Activated CD4-positive, alpha-beta T cell treated with anti-CD3 and anti-CD28 coated beads, Interleukin-2, amount 50 U/mL, for 1 hour (primary cell): Measurements from ENCODE around the gene UBXN2A.
A peak's percentile ranks its signal among the peaks of the same experiment; 100 is the strongest.

Experiments
- DNase-seq: peaks from one replicate; pipeline ENCODE4 v3.0.0-alpha.2; 2020

The UBXN2A gene, protein sequence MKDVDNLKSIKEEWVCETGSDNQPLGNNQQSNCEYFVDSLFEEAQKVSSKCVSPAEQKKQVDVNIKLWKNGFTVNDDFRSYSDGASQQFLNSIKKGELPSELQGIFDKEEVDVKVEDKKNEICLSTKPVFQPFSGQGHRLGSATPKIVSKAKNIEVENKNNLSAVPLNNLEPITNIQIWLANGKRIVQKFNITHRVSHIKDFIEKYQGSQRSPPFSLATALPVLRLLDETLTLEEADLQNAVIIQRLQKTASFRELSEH

DNA sequence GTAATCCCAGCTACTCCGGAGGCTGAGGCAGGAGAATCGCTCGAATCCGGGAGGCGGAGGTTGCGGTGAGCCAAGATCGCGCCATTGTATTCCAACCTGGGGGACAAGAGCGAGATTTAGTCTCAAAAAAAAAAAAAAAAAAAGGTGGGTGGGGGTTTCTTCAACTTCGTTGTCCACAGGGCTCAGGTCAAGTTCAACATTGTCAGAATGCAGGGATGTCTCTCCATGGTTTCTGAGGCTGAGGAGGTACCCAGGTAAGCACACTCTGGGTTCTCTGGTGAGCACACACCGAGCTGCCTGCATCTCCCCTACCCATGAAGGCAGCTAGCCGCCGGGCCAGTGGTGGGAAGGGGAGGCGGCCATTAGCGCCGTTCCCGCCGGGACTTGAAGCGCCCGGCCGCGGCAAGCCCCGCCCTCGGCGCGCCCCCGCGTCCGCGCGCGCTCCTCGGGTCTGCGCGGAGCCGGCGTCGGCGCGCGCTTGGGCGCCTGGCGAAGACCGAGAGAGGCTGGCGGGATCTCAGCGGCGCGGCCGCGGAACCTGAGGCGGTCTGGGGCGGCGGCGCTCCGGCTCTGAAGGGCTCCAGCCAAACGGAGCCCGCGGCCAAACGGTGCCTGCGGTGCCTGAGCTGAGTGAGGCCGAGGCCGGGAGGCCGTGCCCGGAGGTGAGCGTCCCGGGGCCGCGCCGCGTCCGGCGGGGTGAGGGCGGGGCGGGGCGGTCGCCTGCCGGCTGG, at the start of gene UBXN2A:
UBXN2A (plus strand) TSS at position 477 of the 731 bp plus-strand sequence. CDS start 17,852 bp downstream, outside the sequence.
- peak; percentile 69 for DNase-seq

DNA sequence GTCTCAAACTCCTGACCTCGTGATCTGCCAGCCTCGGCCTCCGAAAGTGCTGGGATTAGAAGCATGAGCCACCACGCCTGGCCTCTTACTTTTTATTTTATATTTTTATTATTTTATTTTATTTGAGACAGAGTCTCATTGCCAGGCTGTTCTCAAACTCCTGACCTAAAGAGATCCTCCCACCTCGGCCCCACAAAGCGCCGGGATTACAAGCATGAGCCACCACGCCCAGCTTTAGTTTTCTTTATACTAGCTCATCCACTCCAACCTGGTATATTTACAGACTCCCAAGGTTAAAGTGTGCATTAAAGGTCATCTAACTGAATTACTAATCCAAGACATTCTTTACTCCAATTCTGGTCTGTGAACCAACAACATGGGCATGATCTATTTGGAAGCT, 40.1 kb upstream of the UBXN2A start:
- DNase-seq: no peak

DNA sequence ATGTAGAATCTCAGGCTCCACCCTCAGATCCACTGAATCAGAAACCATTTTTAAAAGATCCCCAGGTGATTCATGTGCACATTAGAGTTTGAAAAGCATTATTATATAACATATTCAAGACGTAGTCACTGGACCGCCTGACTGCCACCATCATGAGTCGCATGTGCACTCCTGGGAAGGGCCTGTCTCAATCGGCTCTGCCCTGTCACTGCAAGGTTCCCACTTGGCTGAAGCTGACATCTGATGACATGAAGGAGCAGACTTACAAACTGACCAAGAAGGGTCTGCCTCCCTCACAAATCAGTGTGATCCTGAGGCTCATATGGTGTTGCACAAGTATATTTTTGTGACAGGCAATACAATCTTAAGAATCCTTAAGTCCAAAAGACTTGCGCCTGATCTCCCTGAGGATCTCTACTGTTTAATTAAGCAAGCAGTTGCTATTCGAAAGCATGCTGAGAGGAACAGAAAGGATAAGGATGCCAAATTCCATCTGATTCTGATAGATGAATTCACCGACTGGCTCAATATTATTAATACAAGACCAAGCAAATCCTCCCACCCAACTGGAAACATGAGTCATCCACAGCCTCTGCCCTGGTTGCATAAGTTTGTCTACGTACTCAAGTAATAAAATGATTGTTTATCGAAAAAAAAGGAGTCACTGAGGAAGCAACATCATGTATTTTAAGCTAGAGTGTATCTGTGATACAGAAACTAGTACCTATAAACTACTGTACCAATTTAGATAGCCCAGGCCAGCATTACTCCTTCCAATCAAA, 39.5 kb upstream of the UBXN2A start:
- no peak for DNase-seq

DNA sequence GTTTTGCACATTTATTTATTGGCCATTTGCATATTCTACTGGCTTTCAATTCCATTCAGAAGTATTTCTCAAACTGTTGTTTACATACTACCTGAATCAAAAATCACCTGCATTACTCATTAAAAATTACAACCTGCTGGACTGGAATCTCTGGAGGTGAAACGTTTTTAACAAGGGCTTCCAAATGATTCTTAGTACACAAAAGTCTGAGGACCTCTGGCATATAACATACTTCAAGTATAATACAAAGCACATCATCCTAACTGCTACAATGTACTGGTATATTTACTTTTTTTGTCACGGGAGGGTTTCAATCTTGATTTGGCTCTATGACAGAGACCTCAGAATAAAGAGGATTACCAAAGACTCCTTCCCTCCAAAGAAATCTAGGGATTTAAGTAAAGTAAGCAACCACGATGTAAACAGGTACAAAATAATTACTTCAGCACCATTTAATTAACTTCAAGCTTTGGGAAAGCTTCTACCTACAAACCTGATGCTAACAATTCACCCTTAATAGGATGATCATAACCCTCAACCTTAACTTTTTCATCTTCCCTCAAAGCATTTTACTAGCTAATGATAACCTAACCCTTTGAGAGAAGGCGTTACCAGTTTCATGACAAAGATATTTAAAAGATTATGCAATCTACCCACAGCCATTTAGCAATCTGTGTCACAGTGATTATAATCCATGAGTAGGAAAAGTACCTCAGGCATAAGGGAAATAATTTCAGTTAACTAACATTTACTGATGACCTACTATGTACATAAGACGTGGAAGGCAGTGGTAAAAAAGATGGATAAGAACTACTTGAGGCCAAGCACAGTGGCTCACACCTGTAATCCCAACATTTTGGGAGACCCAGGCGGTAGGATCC, 38.1 kb upstream of the UBXN2A start:
- DNase-seq: no peak

DNA sequence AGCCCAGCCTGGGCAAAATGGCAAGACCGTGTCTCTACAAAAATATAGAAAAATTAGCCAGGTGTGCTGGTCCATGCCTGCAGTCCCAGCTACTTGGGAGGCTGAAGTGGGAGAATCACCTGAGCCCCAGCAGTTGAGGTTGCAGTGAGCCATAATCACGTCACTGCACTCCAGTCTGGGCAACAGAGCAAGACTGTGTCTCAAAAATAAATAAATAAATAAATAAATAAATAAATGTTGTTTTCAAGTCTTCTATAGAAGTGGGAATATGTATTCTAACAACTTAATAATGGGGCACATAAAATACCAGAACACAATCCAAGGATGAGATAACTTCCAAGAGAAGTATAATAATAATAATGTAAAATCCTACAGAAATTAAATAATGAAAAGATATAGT, 37.2 kb upstream of the UBXN2A start:
- no peak for DNase-seq

DNA sequence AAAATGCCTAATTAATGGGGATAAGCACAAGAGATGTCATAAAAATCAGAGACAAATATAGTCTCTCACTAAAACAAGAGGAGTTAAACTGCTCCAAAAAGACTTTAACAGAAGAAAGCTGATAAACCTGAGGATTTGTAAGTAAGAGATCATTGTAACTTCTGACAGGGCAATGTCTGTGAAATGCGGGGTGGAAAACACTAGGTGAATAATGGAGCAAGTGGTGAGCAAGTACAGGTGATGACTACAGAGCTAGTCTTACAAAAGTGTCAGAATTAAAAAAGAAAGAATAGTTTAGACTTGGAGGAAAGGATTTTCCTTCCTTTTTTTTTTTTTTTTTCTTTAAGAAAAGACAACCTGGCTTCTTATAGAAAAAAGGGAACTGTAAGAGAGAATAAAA, 36.0 kb upstream of the UBXN2A start:
- no peak for DNase-seq

DNA sequence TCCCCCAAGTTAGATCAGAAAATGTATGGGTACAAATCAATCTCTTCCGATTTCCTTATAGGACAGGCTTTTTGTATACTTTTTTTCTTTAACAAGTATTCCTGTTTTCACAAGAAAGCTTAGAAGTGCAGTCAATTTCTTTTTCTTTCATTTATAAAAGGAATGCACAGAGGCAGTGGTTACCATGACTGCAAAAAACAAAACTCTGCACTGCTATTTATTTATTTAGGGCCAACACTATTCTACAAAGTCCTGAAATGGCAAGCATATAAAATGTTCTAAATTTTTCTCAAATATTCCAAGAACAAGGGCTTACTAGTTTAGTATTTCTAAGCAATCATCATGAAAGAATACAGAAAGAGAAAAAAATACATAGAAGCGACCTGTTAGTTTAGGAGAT, 35.6 kb upstream of the UBXN2A start:
- no peak for DNase-seq

DNA sequence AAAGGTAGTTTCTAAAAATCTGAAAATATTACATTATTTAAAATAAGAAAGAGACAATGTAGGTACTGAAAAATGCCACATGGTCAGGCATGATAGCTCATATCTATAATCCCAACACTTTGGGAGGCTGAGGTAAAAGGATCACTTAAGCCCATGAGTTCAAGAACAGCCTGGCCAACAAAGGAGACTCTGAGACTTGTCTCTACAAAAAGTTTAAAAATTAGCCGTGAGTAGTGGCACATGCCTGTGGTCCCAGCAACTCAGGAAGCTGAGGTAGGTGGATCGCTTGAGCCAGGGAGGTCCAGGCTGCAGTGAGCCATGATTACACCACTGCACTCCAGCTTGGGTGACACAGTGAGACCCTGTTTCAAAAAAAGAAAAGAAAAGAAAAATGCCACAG, 35.1 kb upstream of the UBXN2A start:
- DNase-seq: no peak

DNA sequence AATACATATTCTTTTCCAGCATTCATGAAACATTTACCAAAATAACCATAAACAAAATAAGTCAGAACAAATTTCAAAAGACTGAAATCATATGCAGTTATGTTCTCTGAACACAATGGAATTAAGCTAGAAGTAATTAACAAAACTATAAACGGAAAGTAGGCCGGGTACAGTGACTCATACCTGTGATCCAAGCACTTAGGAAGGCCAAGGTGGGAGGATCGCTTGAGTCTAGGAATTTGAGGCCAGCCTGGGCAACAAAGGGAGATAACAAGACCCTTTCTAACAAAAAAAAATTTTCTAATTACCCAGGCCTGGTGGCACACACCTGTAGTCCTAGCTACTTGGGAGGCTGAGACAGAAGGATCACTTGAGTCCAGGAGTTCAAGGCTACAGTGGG, 28.2 kb upstream of the UBXN2A start:
- no peak for DNase-seq

DNA sequence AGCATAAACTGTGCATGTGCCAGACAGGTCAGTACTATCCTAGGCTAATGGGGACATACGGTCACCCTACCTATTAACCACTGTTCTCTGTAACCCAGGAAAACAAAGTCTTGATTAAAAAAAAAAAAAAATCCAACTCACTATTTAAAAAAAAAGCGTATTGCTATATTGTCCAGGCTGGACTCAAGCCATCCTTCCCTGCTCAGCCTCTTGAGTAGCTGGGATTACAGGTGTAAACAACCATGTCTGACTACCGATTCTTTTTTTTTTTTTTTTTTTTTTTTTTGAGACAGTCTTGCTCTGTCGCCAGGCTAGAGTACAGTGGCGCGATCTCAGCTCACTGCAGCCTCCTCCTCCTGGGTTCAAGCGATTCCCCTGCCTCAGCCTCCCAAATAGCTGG, 24.9 kb upstream of the UBXN2A start:
- DNase-seq: no peak

DNA sequence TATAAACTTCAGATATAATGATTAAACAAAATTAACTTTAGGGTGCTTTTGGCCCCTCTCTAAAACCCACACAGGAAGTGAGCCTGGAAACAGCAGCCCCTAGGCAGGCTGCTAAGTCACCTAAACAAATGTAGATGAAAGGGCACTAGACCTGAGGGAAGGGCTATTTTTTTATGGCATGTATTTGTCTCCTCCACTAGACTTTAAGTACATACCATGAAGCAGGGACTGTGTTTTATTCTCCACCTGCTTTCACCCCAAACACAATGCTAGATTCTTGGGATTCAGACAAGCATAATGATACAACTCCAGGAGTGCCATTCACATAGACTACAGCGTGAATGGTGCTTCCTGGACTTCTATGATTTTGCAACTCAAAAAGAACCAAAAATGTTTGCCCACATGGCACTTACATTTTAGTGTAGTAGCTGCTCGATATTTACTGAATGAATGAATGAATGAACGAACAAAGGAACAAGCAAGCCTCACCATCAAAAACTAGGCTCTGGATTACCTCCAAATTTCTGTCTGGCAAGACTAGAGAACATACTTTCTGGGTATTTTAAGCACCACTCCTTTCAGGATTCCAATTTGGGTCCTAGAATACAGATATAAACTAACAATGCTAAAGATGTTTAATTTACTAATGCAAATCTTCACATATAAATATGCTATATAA, 23.4 kb upstream of the UBXN2A start:
- DNase-seq: no peak

DNA sequence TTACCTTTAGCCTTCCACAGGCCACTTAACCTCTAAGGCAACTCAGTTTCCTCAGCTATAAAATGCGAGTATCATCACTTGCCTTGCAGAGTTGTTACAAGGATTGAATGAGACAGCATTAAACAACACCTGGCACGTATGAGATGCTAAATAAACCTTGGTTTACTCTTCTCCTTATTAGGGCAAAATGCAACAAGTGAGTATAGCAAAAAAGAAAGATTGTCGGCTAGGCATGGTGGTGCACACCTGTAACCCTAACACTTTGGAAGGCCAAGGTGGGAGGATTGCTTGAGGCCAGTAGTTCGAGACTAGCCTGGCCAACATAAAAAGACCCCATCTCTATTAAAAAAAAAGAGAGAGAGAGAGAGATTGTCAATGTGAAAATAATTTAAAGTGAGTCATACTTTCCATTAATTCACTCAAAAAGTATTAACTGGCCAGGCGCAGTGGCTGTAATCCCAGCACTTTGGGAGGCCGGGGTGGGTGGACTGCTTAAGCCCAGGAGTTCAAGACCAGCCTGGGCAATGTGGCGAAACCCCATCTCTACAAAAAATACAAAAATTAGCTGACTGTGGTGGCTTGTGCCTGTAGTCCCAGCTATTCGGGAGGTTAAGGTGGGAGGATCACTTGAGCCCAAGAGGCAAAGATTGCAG, 21.3 kb upstream of the UBXN2A start:
- no peak for DNase-seq

DNA sequence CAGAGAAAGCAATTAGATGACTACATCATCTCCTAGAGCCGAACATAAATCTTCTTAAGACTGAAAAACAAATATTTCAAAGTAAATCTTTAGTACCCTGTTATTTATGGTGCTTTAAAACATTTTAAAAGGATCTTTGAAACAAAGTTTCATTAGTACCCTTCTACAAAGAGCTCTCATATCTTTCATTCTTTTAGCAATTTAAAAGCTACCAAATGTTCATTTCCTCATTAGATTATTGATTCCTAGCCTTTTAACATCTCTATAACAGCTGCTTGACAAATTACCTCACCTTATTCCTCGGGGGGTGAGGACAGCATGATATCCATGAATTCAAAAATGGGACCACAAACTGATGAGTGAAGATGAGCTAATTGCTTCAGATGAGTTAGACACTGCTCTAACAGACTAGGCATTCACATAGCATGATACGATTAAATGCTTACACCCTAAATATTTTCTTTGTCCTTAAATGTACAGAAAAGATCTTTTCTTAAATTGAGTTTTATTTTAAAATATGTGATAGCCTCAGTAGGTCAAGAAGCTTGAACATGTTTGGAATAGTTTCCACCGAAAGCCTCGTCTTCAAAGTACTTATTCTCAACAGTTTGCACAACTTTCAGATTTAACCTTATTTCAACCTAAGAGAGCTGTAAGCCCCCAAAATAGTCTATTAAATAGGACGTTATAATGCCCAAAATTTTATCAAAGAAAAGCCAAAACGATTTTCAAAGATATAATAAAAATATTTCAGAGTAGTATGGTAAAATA, 15.5 kb upstream of the UBXN2A start:
- DNase-seq: no peak

DNA sequence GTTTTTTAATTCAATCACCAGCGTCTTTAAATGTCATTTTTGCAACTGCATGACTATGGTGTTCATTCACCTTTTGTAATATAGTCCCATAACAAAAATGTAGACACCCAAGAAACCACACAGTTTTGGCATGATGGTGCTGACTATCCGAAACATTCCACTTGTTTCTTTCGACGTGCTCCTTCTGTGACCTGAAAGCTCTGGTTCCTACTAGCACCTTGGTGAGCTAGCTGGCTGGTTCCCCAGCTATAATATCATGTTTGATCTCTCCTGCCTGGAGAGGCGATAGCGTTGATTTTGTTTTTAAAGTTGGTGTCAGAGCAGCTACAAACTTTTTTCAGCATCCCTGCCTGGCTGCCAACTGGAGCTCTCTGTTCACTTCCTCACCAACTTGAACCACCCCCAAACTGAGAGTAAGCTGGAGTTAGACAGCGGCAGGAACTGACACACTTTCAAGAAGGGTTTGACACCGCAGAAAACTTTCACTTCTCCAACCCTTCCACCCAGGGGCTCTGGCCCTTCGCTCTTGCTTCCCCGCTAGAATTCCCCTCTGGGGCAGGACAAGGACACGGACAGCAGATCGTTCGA, 14.5 kb upstream of the UBXN2A start:
- peak; percentile 39 for DNase-seq

DNA sequence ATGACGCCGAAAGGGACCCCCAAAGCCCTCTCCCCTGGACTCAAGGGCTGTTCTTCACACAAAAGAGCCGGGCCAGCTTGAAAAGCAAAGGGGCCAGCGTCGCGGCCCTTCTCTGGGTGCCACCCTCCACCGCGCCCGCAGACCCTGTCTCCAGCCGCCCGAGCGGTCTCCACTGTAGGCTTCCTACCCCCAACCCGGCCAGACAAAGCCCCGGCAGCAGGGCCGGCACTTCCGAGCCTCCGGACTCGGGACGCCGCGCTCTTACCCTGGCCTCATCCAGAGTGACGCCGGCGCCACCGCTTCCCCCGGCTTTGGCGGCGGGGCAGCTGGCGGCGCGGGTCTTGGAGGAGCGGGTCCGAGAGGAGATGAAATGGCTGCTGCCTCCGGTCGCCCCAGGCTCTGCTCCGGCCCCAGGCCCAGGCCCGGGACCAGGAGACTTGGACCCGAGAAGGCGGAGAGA, 13.9 kb upstream of the UBXN2A start:
- peak; percentile 9 for DNase-seq

DNA sequence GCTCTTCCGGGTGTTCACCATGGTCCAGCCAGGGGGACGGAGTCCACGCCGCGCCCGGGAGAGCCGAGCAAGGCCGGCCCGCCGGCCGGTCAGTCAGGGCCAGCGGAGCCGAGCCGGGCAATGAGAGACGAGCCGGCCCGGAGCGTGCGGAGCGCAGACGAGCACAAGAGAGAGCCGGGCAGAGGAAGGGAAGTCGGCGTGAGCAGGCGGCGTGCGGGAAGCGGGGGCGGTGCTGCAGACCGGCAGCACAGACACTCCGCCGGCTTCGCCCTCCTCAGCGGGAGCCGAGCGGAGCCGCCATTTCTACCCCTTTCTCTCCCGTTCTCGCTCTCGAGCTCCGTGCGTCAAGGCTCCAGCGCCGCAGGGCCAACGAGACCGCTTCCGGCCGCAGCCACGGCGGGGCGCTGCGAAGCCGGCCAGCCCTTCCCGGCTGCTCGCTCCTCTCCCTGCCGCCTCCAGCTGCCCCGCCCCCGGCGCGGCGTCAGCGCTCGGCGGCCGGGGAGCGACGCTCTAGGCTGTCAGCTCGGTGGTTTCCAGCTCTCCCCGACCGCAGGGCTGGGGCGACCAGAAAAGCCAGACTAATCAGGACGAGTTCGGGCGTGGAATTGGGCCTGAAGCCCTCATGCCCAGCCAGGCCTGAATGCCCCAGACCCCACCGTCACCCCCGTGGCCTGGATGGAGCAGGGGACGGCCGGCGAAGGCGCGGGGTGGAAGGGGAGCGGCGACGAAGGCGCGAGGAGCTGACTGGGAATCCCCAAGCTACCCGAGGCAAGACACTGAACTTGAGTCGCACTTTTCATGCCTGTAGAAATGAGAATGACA, 13.3 kb upstream of the UBXN2A start, which contains the start of gene ATAD2B:
ATAD2B (minus strand) TSS at position 374 of the 822 bp plus-strand sequence; CDS start at position 21, 353 bp downstream.
- DNase-seq: peak; percentile 93

DNA sequence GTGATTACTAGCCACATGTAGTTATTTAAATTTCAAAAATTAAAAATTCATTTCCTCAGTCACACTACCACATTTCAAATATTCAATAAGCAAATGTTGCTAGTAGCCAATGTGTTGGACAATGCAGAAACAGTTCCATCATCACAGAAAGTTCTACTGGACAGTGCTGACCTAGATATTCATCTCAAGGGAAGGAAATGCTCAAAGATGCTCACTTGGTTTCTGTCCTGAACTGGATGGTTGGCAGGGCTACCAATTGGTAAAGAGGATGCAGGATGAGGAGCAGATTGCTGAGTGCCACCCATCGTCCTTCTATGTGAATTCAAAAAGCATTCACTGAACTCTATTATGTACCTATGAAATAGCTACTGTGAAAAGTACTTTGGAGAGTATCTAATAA, 6.0 kb upstream of the UBXN2A start:
- no peak for DNase-seq

DNA sequence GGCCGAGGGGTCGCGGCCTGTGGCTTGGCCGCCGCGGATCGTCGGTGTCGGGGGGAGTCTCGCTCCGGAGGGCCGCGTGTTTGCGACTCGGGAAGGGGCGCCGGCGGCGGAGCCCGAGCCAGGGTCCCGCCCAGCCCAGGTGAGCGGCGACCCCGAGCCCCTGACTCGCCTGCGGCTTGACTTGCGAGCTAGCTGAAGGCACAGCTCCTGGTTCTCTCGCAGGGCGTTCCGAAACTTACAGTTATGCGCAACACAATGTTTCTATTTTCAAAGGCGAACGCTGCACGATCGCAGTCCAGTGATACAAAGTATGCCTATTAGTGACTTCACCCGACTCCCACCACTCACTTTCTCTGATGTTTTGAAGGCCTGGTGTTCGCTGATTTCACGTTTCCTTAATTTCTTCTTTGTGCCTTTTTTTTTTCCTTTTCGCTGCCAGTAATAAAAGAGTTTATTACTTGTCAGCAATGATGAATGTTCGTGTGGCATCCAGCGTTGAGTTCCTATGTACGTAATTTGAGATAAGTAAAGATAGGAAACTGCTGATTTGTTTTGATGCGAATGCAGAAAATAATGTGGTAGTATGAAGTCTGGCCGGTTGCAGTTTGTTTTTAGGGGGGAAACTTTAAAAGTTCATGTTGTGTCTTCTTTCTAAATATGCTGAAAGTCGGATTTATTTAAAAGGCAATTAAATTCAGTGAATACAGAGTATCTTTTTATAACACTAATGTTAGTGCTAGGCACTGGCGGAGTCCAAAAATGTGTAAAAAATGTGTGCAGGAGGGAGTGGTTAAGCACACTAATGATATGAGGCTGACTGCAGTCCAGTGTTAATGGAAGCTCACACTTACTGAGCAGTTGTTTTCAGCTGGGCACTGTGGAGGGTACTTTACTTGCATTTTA, 706 bp downstream of the UBXN2A start:
- peak; percentile 16 for DNase-seq
